CD8-positive, alpha-beta memory T cell (primary cell): ENCODE data around the gene PPIE. TPM values are rescaled to one million over a fixed set of nuclear protein-coding genes. Genes with fewer than 3 reads are reported as not detected.

Experiments used
- CTCF ChIA-PET: fragments of 350-600 bp; sonication (Branson Sonifier 250); formaldehyde crosslinking; loops from one replicate; lab custom pipeline; 2021; ENCODE audit warnings: antibody characterized with exemption; lab: Charles Lee
- POLR2A ChIA-PET: fragments of 350-600 bp; sonication (Branson Sonifier 250); formaldehyde crosslinking; loops from one replicate; lab custom pipeline; 2021; ENCODE audit warnings: antibody characterized with exemption; lab: Charles Lee
- DNase-seq, 5 donors: peaks; one replicate each; pipeline versions ENCODE4 v3.0.0 to v3.0.0-alpha.2; 2020 to 2022; ENCODE audit warnings: mixed read lengths in 1 of 5
- H3K27ac ChIP-seq: one replicate; pipeline ENCODE4 v1.7.0; 2013; ENCODE audit warnings: low read depth, mild to moderate bottlenecking, low read length, moderate library complexity
- H3K27me3 ChIP-seq: 2 replicates; pipeline ENCODE4 v1.7.0; 2013; ENCODE audit warnings: low read length, mild to moderate bottlenecking; ENCODE audit not compliant: insufficient read depth, poor library complexity, severe bottlenecking
- H3K36me3 ChIP-seq: 2 replicates; pipeline ENCODE4 v1.7.0; 2013; ENCODE audit warnings: mild to moderate bottlenecking, low read length, moderate library complexity; ENCODE audit not compliant: insufficient read depth
- H3K4me1 ChIP-seq: 2 replicates; pipeline ENCODE4 v1.7.0; 2013; ENCODE audit warnings: mild to moderate bottlenecking, low read length, moderate library complexity; ENCODE audit not compliant: insufficient read depth
- H3K4me3 ChIP-seq: 2 replicates; pipeline ENCODE4 v1.7.0; 2013; ENCODE audit warnings: mild to moderate bottlenecking, low read length
- H3K9me3 ChIP-seq: 2 replicates; pipeline ENCODE4 v1.7.0; 2013; ENCODE audit warnings: mild to moderate bottlenecking, low read length
- H3K27ac Mint-ChIP-seq, 8 donors: one replicate each; pipeline ENCODE4 v1.8.0; 2020 to 2021; ENCODE audit warnings: mixed read lengths in 8 of 8, mild to moderate bottlenecking in 6 of 8, inconsistent platforms in 3 of 8, moderate library complexity in 3 of 8
- H3K27me3 Mint-ChIP-seq, 2 donors: one replicate each; pipeline ENCODE4 v1.8.0; 2020 to 2021; ENCODE audit warnings: mixed read lengths in 2 of 2, mild to moderate bottlenecking in 1 of 2, moderate library complexity in 1 of 2
- H3K36me3 Mint-ChIP-seq, 3 donors: one replicate each; pipeline ENCODE4 v1.8.0; 2020 to 2021; ENCODE audit warnings: mixed read lengths in 3 of 3, inconsistent platforms in 1 of 3, mild to moderate bottlenecking in 1 of 3
- H3K4me1 Mint-ChIP-seq, 3 donors: one replicate each; pipeline ENCODE4 v1.8.0; 2020 to 2021; ENCODE audit warnings: mixed read lengths in 3 of 3, inconsistent platforms in 1 of 3, mild to moderate bottlenecking in 1 of 3
- H3K4me3 Mint-ChIP-seq, 7 donors: one replicate each; pipeline ENCODE4 v1.8.0; 2020 to 2021; ENCODE audit warnings: mixed read lengths in 7 of 7, mild to moderate bottlenecking in 6 of 7, moderate library complexity in 4 of 7, inconsistent platforms in 2 of 7
- H3K9me3 Mint-ChIP-seq, 5 donors: one replicate each; pipeline ENCODE4 v1.8.0; 2020 to 2022; ENCODE audit warnings: mixed read lengths in 5 of 5, mild to moderate bottlenecking in 3 of 5, moderate library complexity in 2 of 5, inconsistent platforms in 1 of 5
- polyA plus RNA-seq: library from polyadenylated mRNA; unstranded; fragments of 300-500 nt; fragmentation: Illumina TruSeq; gene quantifications from one replicate; pipeline ENCODE4 v1.2.3, GENCODE V29; 2021
- total RNA-seq, 2 experiments: library from RNA; stranded (reverse); gene quantifications; one replicate each; pipeline ENCODE4 v1.2.3, GENCODE V29; 2021

Gene PPIE
- total and polyA plus RNA-seq, 3 experiments from 2014 or later: 61.2 to 78.3 (median 65.2) TPM

DNA sequence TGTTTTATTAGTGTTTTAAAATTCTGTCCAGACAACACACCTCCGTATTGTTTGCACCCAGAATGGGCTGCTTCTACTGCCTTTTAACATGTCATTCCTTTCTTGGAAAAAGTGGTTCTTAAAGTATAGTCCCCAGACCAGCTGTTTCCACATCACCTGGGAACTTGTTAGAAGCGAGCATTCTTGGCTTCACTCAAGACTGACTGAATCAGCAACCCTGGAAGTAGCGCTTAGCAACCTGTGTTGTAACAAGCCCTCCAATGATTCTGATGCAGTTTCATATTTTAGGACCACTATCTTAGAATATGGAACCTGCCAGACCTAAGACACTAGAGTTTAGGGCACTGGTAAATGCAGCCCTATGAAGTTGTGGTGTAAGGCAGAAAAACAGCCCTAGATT is 6.0 kb upstream of the PPIE start:
- Histone ChIP-seq H3K9me3 (no peaks in the 10 kb centered on the region), H3K4me1 (no peaks in the 10 kb centered on the region), H3K27me3 (peaks cover 23% of the 10 kb centered on the region), H3K4me3 (no peak overlapping the region), H3K36me3 (no peaks in the 10 kb centered on the region), H3K27ac (no peak overlapping the region)
- Mint-ChIP-seq H3K27me3 (peaks cover 47 to 69% of the 10 kb centered on the region in 2 donors), H3K4me3 (no peak overlapping the region), H3K9me3 (no peaks in the 10 kb centered on the region), H3K27ac (no peak overlapping the region), H3K36me3 (peaks cover 0 to 11% (median 0%) of the 10 kb centered on the region in 3 donors), H3K4me1 (peaks cover 5 to 9% (median 8%) of the 10 kb centered on the region in 3 donors)
- POLR2A ChIA-PET: no interaction called here
- CTCF ChIA-PET: no interaction called here
- no peak for DNase-seq

DNA sequence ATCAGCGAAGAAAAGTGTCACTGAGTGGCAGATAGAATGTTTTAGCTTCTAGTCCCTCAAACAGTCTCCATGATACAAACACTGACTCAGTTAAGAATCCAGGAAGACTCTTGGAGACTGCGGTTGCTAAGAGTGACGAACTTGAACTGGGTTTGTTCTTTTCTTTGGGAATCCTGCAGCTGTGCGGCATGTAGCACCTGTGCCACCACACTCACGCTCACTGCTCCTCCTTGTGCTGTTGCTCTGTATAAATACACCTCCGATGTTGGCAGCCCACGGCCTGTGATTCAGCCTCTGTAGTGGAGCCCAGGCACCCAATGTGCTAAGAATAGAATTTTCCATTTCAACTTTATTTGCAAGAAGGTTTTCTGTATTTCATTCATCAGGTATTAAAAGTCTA is 5.5 kb upstream of the PPIE start:
- ChIA-PET POLR2A (no interaction called here), CTCF (no interaction called here)
- Histone ChIP-seq H3K36me3 (no peaks in the 10 kb centered on the region), H3K27me3 (peaks cover 19% of the 10 kb centered on the region), H3K9me3 (no peaks in the 10 kb centered on the region), H3K4me3 (no peak overlapping the region), H3K4me1 (peaks cover 4% of the 10 kb centered on the region), H3K27ac (no peak overlapping the region)
- Mint-ChIP-seq H3K36me3 (peaks cover 0 to 11% (median 0%) of the 10 kb centered on the region in 3 donors), H3K27ac (no peak overlapping the region), H3K27me3 (peaks cover 43 to 65% of the 10 kb centered on the region in 2 donors), H3K4me3 (no peak overlapping the region), H3K9me3 (no peaks in the 10 kb centered on the region), H3K4me1 (peaks cover 8 to 12% (median 9%) of the 10 kb centered on the region in 3 donors)
- DNase-seq: no peak

DNA sequence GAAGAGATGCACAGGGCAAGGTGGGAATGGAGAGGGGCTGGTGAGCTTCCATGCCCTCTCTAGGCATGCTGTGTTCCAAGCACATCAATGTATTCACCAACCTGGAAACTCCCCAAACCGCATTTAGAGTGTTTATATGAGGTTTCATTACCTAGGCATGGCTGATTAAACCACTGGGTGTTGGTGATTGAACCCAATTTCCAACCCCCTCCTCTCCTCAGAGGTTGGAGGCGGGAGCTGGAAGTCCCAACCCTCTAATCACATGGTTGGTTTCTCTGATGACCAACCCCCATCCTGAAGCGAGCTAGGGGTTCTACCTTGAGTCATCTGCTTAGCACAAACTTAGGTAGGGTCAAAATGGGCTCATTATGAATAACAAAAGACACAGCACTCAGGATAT is 3.0 kb upstream of the PPIE start:
- DNase-seq: no peak
- ChIA-PET POLR2A (no interaction called here), CTCF (interaction anchor here (1.0 to 1.8 kb wide), 2 partner anchors 16 to 45 kb away, joined by 3 read pairs; no protein-coding TSS in a partner anchor)
- no peak overlapping the region for H3K27ac ChIP-seq
- H3K9me3 ChIP-seq: no peaks in the 10 kb centered on the region
- H3K36me3 ChIP-seq: peaks cover 5% of the 10 kb centered on the region
- peaks cover 10% of the 10 kb centered on the region for H3K27me3 ChIP-seq
- H3K4me1 Mint-ChIP-seq: peaks cover 28 to 38% (median 29%) of the 10 kb centered on the region in 3 donors
- H3K27me3 Mint-ChIP-seq: peaks cover 26 to 39% of the 10 kb centered on the region in 2 donors
- peak overlapping the region in 1 of 8 donors; percentile 13 for H3K27ac Mint-ChIP-seq
- no peak overlapping the region for H3K4me3 ChIP-seq
- H3K4me1 ChIP-seq: peaks cover 25% of the 10 kb centered on the region
- peak overlapping the region in 1 of 7 donors; percentile 83 for H3K4me3 Mint-ChIP-seq
- H3K9me3 Mint-ChIP-seq: no peaks in the 10 kb centered on the region
- peaks cover 2 to 19% (median 11%) of the 10 kb centered on the region in 3 donors for H3K36me3 Mint-ChIP-seq

DNA sequence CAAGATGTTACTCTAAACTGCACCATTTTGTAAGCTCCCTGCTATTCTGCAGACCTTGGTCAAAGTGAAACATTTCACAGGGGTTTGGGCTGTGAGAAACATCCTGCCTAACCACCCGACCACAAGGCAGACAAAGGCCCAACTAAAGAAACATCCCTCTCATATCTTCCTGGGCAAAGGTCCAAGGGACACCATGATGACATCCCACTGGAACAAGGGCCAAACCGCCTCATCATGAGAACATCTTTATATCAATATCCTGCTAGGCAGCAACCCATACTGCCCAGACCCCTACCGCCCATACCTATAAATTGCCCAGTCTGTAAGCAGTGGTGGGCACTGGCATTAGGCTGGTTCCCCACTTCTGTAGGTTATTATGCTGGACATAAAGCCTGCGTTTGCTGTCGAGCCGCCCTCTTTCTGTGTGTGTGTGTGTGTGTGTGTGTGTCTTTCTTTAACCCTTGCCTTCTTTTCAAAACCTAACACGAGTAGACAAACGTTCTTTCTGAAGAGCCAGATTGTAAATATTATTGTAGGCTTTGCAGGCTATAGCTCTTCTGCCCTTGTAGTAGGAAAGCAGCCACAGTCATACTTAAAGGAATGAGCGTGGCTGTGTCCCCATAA is 1.0 kb upstream of the PPIE start:
- CTCF ChIA-PET: no interaction called here
- peaks cover 25% of the 10 kb centered on the region for H3K4me1 ChIP-seq
- Mint-ChIP-seq H3K27me3 (peaks cover 21 to 30% of the 10 kb centered on the region in 2 donors), H3K4me3 (peak overlapping the region; percentile 6 to 99 (median 66)), H3K4me1 (peaks cover 31 to 45% (median 37%) of the 10 kb centered on the region in 3 donors), H3K27ac (peak overlapping the region in 3 of 8 donors; percentile 52 to 94 (median 83)), H3K9me3 (no peaks in the 10 kb centered on the region), H3K36me3 (peaks cover 5 to 35% (median 15%) of the 10 kb centered on the region in 3 donors)
- peaks cover 10% of the 10 kb centered on the region for H3K27me3 ChIP-seq
- H3K36me3 ChIP-seq: peaks cover 23% of the 10 kb centered on the region
- no peak overlapping the region for H3K27ac ChIP-seq
- POLR2A ChIA-PET: interaction anchor here (1.8 kb wide), 1 partner anchor 46 kb away, joined by 10 read pairs; the partner anchor contains the start of gene HPCAL4
- no peak for DNase-seq
- H3K9me3 ChIP-seq: no peaks in the 10 kb centered on the region
- no peak overlapping the region for H3K4me3 ChIP-seq

DNA sequence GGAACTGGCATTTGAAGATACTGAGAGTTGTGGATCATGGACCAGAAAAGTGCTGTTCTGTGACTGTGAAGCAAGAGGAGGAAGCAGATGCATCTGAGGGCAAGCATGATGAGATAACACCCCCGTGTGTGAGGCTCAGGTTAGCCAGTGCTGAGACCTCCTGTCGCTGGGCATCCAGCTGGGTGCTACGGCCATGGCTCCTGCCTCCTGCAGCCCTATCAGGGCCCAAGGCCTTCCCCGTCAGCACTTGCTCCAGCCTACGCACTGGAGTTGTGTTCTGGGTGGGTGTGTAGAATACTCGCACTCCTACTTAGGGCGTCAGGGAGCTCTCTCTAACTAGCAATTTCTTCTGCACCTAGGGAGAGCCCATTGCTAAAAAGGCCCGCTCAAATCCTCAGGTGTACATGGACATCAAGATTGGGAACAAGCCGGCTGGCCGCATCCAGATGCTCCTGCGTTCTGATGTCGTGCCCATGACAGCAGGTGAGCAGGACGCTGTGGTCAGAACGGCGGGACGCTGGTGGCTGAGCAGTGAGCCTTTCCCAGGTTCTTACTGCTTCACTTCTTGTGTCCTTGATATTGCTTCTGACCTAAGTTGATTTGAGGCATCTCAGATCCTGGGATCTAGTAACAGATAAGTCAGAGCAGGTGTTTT is 6.5 kb downstream of the PPIE start:
- H3K9me3 Mint-ChIP-seq: no peaks in the 10 kb centered on the region
- H3K4me3 Mint-ChIP-seq: no peak overlapping the region
- Histone ChIP-seq H3K4me1 (peaks cover 7% of the 10 kb centered on the region), H3K27ac (no peak overlapping the region), H3K9me3 (no peaks in the 10 kb centered on the region), H3K27me3 (no peaks in the 10 kb centered on the region), H3K36me3 (peaks cover 73% of the 10 kb centered on the region), H3K4me3 (no peak overlapping the region)
- no peak for DNase-seq
- H3K27me3 Mint-ChIP-seq: no peaks in the 10 kb centered on the region
- H3K36me3 Mint-ChIP-seq: peaks cover 25 to 90% (median 35%) of the 10 kb centered on the region in 3 donors
- H3K4me1 Mint-ChIP-seq: peaks cover 9 to 23% (median 21%) of the 10 kb centered on the region in 3 donors
- CTCF ChIA-PET: no interaction called here
- H3K27ac Mint-ChIP-seq: no peak overlapping the region
- POLR2A ChIA-PET: no interaction called here

DNA sequence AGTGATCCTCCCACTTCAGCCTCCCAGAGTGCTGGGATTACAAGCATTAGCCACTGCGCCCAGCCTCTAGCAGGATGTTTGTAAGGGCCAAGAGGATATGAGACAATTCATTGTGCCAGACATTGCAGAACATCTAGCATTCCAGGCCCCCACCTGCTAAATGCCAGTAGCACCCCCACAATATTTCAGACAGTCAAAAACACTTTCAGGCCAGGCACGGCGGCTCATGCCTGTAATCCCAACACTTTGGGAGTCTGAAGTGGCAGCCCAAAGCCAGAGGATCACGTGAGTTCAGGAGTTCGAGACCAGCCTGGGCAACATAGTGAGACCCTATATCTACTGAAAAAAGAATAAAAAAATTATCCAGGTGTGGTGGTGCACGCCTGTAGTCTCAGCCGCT is 12.9 kb downstream of the PPIE start:
- peaks cover 4 to 10% (median 8%) of the 10 kb centered on the region in 3 donors for H3K4me1 Mint-ChIP-seq

DNA sequence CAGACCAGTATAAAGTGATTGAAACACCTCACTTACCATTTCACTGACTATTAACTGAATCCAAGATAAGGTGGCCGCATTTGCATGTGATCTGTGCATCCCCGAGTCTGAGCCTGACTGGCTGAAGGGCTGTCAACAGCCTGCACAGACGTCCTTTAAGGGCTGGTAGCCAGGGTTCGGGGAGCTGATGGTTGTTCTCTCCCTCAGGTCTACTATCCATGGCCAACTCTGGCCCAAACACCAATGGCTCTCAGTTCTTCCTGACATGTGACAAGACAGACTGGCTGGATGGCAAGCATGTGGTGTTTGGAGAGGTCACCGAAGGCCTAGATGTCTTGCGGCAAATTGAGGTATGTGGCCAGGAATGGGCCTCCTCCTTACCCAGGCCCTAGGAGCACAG is 14.0 kb downstream of the PPIE start:
- Mint-ChIP-seq H3K36me3 (peaks cover 17 to 100% (median 32%) of the 10 kb centered on the region in 3 donors), H3K27me3 (no peaks in the 10 kb centered on the region)
- POLR2A ChIA-PET: no interaction called here

More for the DNA sequence above, 12.9 kb downstream of the PPIE start:
- peaks cover 75% of the 10 kb centered on the region for H3K36me3 ChIP-seq
- peak overlapping the region in 1 of 8 donors; percentile 47 for H3K27ac Mint-ChIP-seq
- no peaks in the 10 kb centered on the region for H3K9me3 Mint-ChIP-seq
- no peak overlapping the region for H3K27ac ChIP-seq
- POLR2A ChIA-PET: no interaction called here
- DNase-seq: no peak
- H3K4me1 ChIP-seq: no peaks in the 10 kb centered on the region
- no peaks in the 10 kb centered on the region for H3K27me3 Mint-ChIP-seq
- H3K36me3 Mint-ChIP-seq: peaks cover 17 to 97% (median 32%) of the 10 kb centered on the region in 3 donors
- no peak overlapping the region for H3K4me3 ChIP-seq
- CTCF ChIA-PET: no interaction called here
- no peaks in the 10 kb centered on the region for H3K27me3 ChIP-seq
- no peaks in the 10 kb centered on the region for H3K9me3 ChIP-seq
- no peak overlapping the region for H3K4me3 Mint-ChIP-seq

More for the DNA sequence above, 14.0 kb downstream of the PPIE start:
- H3K4me3 ChIP-seq: no peak overlapping the region
- no peaks in the 10 kb centered on the region for H3K27me3 ChIP-seq
- Mint-ChIP-seq H3K9me3 (no peaks in the 10 kb centered on the region), H3K4me1 (peaks cover 0 to 5% (median 4%) of the 10 kb centered on the region in 3 donors), H3K27ac (no peak overlapping the region), H3K4me3 (no peak overlapping the region)
- peaks cover 79% of the 10 kb centered on the region for H3K36me3 ChIP-seq
- no peak for DNase-seq
- CTCF ChIA-PET: no interaction called here
- no peaks in the 10 kb centered on the region for H3K4me1 ChIP-seq
- H3K27ac ChIP-seq: no peak overlapping the region
- no peaks in the 10 kb centered on the region for H3K9me3 ChIP-seq
